ENCODE measurements around the gene GNAT2.

- no peak for TF ChIP-seq BCL11B (tag by site-specific recombination; IDR thresholded peaks at IDR 0.05; ENCODE audit: low read depth)
- TF ChIP-seq CTCF (tag by site-specific recombination; IDR thresholded peaks at IDR 0.05): no peak
- TF ChIP-seq PRDM4 (tag by site-specific recombination; IDR thresholded peaks at IDR 0.05): no peak
Measured at GRCh38 chr1:109634771-109635750, 15.6 kb upstream of the GNAT2 start.
